ENCODE measurements around the gene E2F2. TPM values are rescaled to one million over a fixed set of nuclear protein-coding genes. Genes with fewer than 3 reads are reported as not detected.

Gene E2F2
- total RNA-seq, 2 donors from 2014 or later = 10.7 to 15.5 TPM

DNA sequence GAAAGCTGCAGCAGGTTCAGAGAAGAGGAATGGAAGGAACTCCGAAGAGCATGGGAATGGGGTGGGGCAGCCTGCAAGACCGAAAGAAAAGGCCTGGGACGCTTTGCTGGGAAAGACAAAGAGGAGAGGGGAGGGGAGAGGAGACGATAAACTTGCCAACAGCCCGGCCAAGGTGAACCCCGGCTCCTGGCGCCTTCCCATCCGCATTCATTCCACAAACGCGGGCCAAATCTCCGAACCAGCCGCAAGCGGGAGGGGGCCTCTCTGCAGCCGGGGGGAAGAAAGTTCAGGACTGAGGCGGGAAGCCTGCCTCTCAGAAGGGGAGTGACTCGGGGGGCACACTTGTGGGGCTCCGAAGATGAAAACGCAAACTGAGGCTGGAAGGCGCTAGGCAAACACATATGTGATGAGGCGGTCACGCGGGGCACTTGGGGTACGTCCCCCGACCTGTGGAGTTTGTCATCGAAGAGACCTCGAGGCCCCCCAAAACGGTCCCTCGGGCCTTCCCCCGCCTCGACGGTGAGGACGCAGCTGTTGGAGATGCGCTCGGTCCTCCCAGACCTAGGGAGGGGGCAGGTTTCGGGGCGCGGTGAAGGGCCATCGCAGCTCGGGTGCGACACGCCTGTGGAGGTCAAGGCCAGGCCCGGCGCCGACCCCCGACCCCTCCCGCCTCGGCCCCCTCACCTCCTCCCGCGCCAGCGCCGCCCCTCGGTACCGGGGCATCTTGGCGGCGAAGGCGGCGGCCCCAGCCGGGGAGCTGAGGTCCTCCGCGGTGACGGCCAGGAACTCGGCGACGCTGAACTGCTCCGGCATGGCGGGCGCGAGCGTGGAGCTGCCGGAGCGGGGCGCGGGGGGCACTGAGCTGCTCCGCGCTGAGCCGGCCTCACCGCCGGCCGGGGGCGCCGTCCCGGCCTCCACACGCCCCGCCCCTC, 47.4 kb downstream of the E2F2 start, which contains the start of gene ASAP3:
Gene ASAP3 (minus strand): TSS at position 859 of the 932 bp plus-strand sequence. CDS start 46 bp downstream, at position 813.
- no peaks in the 10 kb centered on the region for H3K36me3 Mint-ChIP-seq
- ATAC-seq (no peak), DNase-seq (ENCODE audit: low spot score) (no peak)
- H3K4me1 Mint-ChIP-seq (ENCODE audit: low read depth in 2 of 2) = peaks cover 10 to 12% of the 10 kb centered on the region in 2 donors
- H3K9me3 Mint-ChIP-seq = no peaks in the 10 kb centered on the region
- H3K27ac Mint-ChIP-seq = no peak within 1 kb of the TSS
- peaks cover 30 to 40% of the 10 kb centered on the region in 2 donors for H3K27me3 Mint-ChIP-seq
- H3K4me3 Mint-ChIP-seq = peak within 1 kb of the TSS; percentile 77

DNA sequence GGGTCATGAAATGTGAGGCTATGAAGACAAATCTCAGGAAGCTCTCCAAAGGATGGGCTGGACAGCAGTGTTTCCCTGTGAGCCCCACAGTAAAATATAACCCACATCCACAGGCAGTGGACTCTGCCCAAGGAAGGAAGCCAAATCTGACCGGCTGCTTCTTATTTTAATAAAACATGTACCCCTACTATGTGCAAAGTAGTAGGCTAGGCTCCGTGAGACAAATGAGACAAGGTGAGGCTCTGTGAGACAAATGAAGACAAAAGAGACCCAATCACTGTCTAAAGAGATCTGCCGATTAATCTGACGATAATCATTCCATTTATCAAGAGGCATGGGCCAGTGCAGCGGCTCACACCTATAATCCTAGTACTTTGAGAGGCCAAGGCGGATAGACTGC, 49.1 kb downstream of the E2F2 start:
- Mint-ChIP-seq H3K27ac (no peak overlapping the region), H3K36me3 (no peaks in the 10 kb centered on the region), H3K9me3 (no peaks in the 10 kb centered on the region), H3K4me1 (ENCODE audit: low read depth in 2 of 2) (peaks cover 10 to 12% of the 10 kb centered on the region in 2 donors), H3K4me3 (no peak overlapping the region), H3K27me3 (peaks cover 24 to 29% of the 10 kb centered on the region in 2 donors)
- ATAC-seq (no peak), DNase-seq (ENCODE audit: low spot score) (no peak)

- no peak overlapping the region for H3K4me3 Mint-ChIP-seq
- ATAC-seq (no peak), DNase-seq (ENCODE audit: low spot score) (no peak)
- H3K36me3 Mint-ChIP-seq = no peaks in the 10 kb centered on the region
- peaks cover 26 to 36% of the 10 kb centered on the region in 2 donors for H3K27me3 Mint-ChIP-seq
- H3K9me3 Mint-ChIP-seq = no peaks in the 10 kb centered on the region
- no peak overlapping the region for H3K27ac Mint-ChIP-seq
- peaks cover 10 to 12% of the 10 kb centered on the region in 2 donors for H3K4me1 Mint-ChIP-seq (ENCODE audit: low read depth in 2 of 2)
Measured at GRCh38 chr1:23481026-23481597, 49.9 kb downstream of the E2F2 start.

DNA sequence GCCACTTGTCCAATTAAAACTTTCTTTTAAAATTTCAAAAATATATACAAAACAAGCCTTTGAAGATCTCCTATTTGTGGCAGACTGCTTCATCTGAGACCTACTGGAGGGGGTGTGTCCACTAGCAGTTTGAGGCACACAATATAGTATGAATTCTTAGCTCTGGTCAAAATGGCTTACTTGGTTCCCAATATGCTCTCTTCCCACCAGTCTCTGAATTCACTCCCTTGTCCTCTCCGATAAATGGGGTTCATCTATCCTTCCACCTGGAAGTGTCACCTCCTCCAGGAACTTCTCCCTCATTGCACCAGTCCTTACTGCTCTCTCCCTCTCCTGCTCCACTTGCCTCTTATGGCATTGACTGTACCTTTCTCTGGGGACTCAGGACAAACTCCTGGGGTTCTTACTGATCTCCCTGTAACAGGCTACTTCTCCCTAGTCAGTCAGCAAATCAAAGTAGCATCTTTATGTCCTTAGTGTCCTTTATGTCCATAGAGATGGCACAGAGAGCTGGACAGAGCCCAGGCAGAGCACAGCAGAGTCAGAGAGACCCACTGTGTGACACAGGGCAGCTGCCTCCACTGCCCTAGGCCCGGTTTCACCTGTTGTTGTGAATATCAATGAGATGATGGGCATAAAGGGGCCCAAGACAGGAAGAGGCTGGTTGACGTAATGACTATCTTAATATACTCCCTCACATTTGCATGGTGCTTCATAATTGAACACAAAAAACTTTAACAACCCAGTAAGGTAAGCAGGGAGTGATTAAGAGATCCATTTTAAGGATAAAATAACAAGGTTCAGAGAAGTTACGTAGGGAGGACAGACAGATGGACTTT, 50.6 kb downstream of the E2F2 start:
- H3K27ac Mint-ChIP-seq = no peak overlapping the region
- peaks cover 25 to 39% of the 10 kb centered on the region in 2 donors for H3K27me3 Mint-ChIP-seq
- DNase-seq (ENCODE audit: low spot score) (no peak), ATAC-seq (no peak)
- no peaks in the 10 kb centered on the region for H3K9me3 Mint-ChIP-seq
- no peaks in the 10 kb centered on the region for H3K36me3 Mint-ChIP-seq
- H3K4me1 Mint-ChIP-seq (ENCODE audit: low read depth in 2 of 2) = peaks cover 10 to 12% of the 10 kb centered on the region in 2 donors
- H3K4me3 Mint-ChIP-seq = no peak overlapping the region

GRCh38 chr1:23479666-23479941, 51.4 kb downstream of the E2F2 start:
- ATAC-seq (no peak), DNase-seq (ENCODE audit: low spot score) (no peak)
- no peak overlapping the region for H3K4me3 Mint-ChIP-seq
- peaks cover 25 to 39% of the 10 kb centered on the region in 2 donors for H3K27me3 Mint-ChIP-seq
- H3K36me3 Mint-ChIP-seq = no peaks in the 10 kb centered on the region
- no peak overlapping the region for H3K27ac Mint-ChIP-seq
- H3K4me1 Mint-ChIP-seq (ENCODE audit: low read depth in 2 of 2) = peaks cover 6 to 12% of the 10 kb centered on the region in 2 donors
- H3K9me3 Mint-ChIP-seq = no peaks in the 10 kb centered on the region

- Mint-ChIP-seq H3K27ac (no peak overlapping the region), H3K36me3 (no peaks in the 10 kb centered on the region), H3K27me3 (peaks cover 25 to 39% of the 10 kb centered on the region in 2 donors), H3K4me3 (no peak overlapping the region), H3K4me1 (ENCODE audit: low read depth in 2 of 2) (peaks cover 6 to 12% of the 10 kb centered on the region in 2 donors), H3K9me3 (no peaks in the 10 kb centered on the region)
- DNase-seq (ENCODE audit: low spot score) (no peak), ATAC-seq (no peak)
Measured at GRCh38 chr1:23478896-23479665, 52.0 kb downstream of the E2F2 start.

- ATAC-seq (peak in 1 of 2 donors; percentile 37), DNase-seq (ENCODE audit: low spot score) (no peak)
- Mint-ChIP-seq H3K27ac (no peak overlapping the region), H3K27me3 (peaks cover 20 to 32% of the 10 kb centered on the region in 2 donors), H3K4me3 (no peak overlapping the region), H3K36me3 (no peaks in the 10 kb centered on the region), H3K9me3 (no peaks in the 10 kb centered on the region), H3K4me1 (ENCODE audit: low read depth in 2 of 2) (peaks cover 0 to 6% of the 10 kb centered on the region in 2 donors)
Measured at GRCh38 chr1:23477359-23478144, 53.5 kb downstream of the E2F2 start.

- ATAC-seq = no peak
- Mint-ChIP-seq H3K9me3 (no peaks in the 10 kb centered on the region), H3K4me1 (ENCODE audit: low read depth in 2 of 2) (peaks cover 0 to 2% of the 10 kb centered on the region in 2 donors), H3K36me3 (no peaks in the 10 kb centered on the region), H3K4me3 (no peak overlapping the region), H3K27ac (no peak overlapping the region), H3K27me3 (peaks cover 9 to 15% of the 10 kb centered on the region in 2 donors)
- DNase-seq (ENCODE audit: low spot score) = no peak
Measured at GRCh38 chr1:23475641-23476040, 55.4 kb downstream of the E2F2 start.

DNA sequence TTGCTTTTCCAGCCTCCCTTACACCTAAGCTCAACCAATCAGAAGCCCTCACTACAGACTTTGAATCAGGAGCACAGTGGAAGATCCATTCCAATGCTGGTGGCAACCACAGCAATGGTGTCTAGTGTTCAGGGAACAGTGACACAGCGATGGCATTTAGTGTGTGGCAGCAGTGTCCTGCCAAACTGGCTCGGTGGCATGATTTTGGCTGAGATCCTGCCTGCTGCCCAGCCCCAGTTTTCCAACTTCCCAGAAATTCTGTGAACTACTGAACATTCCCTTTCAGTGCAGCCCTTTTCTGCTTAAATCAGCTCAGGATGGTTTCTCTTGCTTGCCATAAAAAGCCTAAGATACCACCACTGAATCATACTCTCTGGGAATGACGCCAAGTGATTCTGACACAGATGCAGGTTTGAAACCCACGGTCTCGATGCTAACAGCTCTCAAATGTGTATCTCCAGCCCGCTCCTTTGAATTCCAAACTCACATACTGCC, 55.9 kb downstream of the E2F2 start:
- Mint-ChIP-seq H3K27ac (no peak overlapping the region), H3K4me3 (no peak overlapping the region), H3K9me3 (no peaks in the 10 kb centered on the region), H3K36me3 (no peaks in the 10 kb centered on the region), H3K27me3 (peaks cover 4 to 11% of the 10 kb centered on the region in 2 donors), H3K4me1 (ENCODE audit: low read depth in 2 of 2) (no peaks in the 10 kb centered on the region)
- ATAC-seq (no peak), DNase-seq (ENCODE audit: low spot score) (no peak)

DNA sequence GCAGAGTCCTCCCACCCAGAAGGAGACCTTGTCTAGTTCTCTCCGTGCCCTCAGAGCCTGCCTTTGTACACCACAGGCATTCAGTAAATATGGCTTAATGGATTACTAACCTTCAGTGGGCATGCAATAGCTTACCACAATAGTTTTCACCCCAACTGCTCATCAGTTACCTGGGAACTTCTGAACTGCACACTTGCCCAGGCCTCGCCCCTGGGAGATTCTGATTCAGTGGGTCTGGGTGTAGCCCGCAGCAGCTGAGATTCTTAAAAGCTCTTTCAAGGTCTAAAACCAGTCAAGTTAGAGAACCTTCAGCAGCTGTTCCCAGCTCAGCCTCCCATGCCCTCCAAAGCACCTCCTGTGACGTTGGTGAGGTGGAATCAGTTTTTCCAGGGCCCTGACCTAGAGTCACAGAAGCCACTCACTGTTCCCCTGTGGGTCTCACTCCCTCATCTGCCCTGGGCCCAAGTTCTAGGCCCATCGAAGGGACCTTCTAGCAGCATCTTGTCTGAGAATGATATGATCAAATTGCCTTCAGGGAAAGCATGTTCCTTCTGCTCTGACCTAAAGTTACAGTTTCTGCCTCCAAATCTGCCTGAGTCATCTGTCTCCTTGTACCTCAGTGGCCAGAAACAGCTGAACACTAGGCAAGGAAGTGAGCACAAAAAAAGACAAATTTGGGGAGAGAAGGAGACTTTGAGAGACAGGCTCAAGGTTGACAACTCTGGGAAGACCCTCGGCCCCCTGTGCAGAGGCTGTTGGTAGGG, 57.8 kb downstream of the E2F2 start:
- ATAC-seq = no peak
- H3K27ac Mint-ChIP-seq = no peak overlapping the region
- H3K36me3 Mint-ChIP-seq = no peaks in the 10 kb centered on the region
- no peaks in the 10 kb centered on the region for H3K9me3 Mint-ChIP-seq
- H3K27me3 Mint-ChIP-seq = peaks cover 4 to 10% of the 10 kb centered on the region in 2 donors
- no peak for DNase-seq (ENCODE audit: low spot score)
- no peak overlapping the region for H3K4me3 Mint-ChIP-seq
- no peaks in the 10 kb centered on the region for H3K4me1 Mint-ChIP-seq (ENCODE audit: low read depth in 2 of 2)

DNA sequence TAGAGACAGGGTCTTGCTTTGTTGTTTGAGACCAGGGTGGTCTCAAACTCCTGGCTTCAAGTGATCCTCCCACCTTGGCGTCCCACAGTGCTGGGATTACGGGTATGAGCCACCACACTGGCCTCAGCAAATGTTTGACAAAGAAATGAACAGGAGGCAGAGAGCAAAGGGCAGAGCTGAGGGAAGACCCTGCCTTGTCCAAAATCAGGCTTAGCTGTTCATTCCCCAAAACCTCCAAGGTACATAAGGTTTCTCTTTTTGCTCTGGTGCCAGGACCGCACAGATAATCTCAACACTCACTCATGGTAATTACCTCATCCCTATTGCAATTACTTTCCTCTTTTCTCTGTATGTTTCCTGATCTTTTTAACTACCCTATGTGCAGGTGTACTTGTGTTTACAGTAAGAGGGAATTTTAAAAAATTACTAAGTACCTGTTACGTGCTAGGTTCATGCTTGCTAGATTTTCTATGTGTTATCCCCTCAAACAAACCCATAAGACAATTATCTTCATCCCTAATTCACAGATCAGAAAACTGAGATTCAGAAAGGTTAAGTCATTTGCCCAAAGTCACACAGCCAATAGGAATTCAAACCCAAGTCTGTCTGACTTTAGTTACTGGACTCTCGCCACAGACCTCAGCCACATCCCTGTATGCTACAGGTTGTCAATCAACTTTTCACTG, 58.5 kb downstream of the E2F2 start:
- Mint-ChIP-seq H3K27me3 (peaks cover 4 to 10% of the 10 kb centered on the region in 2 donors), H3K27ac (no peak overlapping the region), H3K9me3 (no peaks in the 10 kb centered on the region)

More for the DNA sequence above, 58.5 kb downstream of the E2F2 start:
- Mint-ChIP-seq H3K36me3 (no peaks in the 10 kb centered on the region), H3K4me1 (ENCODE audit: low read depth in 2 of 2) (no peaks in the 10 kb centered on the region), H3K4me3 (no peak overlapping the region)
- DNase-seq (ENCODE audit: low spot score) (no peak), ATAC-seq (no peak)

Data from natural killer cell treated with Interleukin-12 subunit alpha and Interleukin-12 subunit beta and Interleukin-15 and Interleukin-18, amount 100 ng/mL, for 72 hours (primary cell).